GM20431 (cell line): ENCODE results near the gene SGK2.

Source experiments
- in situ Hi-C: fragments of 300-500 bp; cut with MseI, MboI; formaldehyde crosslinking; loops from one replicate; pipeline ENCODE4 v1.15.0; 2020; ENCODE audit warnings: low sequenced_read_pairs; ENCODE audit not compliant: unreplicated experiment

The SGK2 gene

DNA sequence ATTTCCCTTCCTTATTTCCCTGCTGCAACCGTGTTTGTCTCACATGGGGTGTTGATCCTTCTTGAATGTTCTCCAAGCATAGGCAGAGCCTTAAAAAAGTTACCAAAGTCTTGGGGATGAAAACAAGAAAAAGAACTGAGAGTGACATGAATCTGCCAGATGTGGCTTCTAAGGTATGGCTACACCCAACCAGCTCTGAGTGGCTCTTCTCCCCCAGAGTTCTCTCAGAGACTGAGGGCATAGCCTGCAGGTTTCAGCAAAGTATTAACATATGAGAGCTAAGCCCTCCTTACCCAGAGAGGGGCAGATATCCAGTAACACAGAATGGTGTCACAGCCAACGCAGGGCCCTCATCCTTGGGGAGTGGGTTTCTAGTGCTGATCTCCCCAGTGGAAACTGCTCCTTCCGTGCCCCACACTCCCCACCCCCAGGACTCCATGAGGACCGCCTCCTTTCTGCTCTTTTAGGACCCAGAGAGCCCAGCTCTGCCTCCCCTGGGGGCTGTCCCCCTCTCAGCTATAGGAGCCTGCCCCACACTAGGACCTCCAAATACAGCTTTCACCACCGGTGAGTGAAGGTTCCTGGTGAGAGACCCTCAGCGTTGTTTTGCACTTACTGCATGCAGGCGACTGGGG lies 23.3 kb upstream of the SGK2 start:
- in situ Hi-C loops, result loop anchor here (25.0 kb wide), 1 partner anchor 552 kb away; no protein-coding TSS in a partner anchor

GRCh38 chr20:43536041-43536816 lies 22.6 kb upstream of the SGK2 start:
- in situ Hi-C loops, result loop anchor here (25.0 kb wide), 1 partner anchor 551 kb away; no protein-coding TSS in a partner anchor

DNA sequence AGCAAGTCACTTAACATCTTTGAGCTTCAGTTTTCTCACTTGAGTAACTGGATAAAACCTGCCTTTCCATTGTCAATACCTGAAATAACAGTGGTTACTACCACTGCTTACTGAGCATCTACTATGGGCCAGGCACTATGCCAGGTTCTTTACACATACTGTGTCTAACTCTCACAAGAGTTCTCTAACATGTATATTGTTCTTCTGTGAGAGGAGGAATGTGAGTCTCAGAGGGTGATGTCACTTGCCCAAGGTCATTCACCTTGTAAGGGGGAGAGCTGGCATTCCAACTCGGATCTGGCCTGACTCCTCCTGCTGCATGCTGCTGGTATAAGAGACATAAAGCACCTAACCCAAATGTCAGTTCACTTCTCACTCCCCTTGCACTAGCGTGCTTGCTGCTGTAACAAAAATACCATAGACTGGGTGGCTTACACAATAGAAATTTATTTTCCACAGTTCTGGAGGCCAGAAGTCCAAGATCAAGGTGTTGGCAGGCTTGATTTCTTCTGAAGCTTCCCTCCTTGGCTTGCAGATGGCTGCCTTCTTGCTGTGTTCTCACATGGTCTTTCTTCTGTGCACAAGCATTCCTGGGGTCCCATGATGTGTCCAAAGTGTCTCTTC lies 21.9 kb upstream of the SGK2 start:
- in situ Hi-C loops, result loop anchor here (25.0 kb wide), 1 partner anchor 550 kb away; no protein-coding TSS in a partner anchor

DNA sequence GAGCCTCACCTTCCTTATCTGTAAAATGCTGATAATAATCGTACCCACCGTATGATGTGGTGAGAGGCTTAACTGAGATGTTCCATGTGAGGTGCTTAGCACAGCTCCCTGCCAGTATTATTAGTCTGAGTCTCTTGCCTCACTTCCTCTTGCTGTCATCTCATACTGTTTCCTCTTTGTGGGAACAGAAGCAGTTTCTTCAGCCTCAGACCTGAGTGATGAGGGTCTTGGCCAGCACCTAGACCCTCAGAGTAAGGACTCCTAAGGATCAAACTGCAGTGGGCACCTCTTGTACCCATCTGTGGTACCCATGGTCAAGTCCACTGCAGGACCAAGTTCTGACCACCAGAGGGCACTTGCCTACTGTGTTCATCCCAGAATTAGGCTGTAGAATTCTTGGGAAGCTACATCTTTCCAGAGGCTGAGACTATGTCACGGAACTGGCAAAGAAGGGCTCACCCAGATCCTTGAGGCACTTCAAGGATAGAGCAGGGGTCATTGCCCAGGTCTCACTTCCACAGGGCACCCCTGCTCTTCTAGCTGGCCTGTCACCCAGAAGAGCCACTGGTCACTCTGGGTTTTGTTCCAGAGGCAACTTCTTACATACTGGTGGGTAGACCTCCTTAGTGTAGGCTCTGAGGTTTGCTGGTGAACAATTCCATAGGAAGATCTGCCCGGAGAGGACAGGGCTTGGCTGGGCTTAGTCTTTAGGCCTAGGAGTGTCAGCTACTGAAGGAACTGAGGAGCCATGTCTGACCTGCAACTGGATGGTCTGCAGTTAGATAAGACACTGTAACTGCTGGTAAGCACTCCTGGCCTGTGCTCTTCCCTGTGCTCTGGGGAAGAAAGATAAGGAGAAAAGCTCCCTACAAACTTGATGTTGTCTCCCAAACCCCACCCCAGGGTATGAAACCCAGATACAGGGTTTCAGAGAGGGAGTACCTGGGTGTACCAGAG lies 20.6 kb upstream of the SGK2 start:
- in situ Hi-C loops, result loop anchor here (25.0 kb wide), 1 partner anchor 549 kb away; no protein-coding TSS in a partner anchor

GRCh38 chr20:43538878-43539700 lies 19.7 kb upstream of the SGK2 start:
- in situ Hi-C loops, result loop anchor here (25.0 kb wide), 1 partner anchor 548 kb away; no protein-coding TSS in a partner anchor

- in situ Hi-C loops, result loop anchor here (10.0 to 25.0 kb wide), 2 partner anchors 155 to 547 kb away; no protein-coding TSS in a partner anchor
These were observed 18.7 kb upstream of the SGK2 start for GRCh38 chr20:43539975-43540672.

DNA sequence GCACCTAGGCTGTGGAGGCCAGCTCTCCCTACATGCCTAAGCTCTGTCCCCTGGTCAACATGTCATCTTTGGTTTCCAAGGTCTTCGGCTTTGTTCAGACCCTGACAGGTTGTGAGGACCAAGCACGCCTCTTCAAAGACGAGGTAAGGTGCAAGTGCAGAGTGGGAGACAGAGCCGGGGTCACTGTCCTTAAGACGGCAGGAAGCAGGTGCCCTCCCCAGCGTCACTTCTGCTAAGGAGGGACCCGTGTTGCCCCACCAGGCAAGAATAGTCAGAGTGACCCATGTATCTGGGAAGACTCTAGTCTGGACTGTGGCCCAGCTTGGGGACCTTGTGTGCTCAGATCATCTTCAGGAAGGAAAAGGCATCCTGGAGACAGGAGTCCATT lies 18.2 kb upstream of the SGK2 start:
- in situ Hi-C loops, result loop anchor here (10.0 to 25.0 kb wide), 2 partner anchors 154 to 547 kb away; no protein-coding TSS in a partner anchor

GRCh38 chr20:43541214-43541613 lies 17.6 kb upstream of the SGK2 start:
- in situ Hi-C loops, result loop anchor here (10.0 to 25.0 kb wide), 2 partner anchors 154 to 546 kb away; no protein-coding TSS in a partner anchor

DNA sequence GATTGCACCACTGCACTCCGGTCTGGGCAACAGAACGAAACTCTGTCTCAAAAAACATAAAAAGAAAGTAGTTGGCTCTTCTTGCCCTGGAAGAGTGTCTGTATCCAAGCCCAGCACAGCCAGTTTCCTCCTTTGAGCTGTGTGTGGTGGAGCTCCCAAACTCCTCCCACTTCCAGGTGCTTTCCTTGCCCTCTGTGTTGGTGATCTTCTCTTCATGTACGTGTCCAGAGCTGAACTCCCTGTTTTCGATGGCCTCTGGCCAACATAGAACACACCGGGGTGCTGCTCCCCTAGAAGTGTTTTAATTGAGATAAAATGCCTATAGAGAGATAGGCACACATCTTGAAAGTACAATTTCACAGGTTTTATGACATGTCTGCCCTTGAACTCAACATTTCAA lies 16.7 kb upstream of the SGK2 start:
- in situ Hi-C loops, result loop anchor here (10.0 to 25.0 kb wide), 2 partner anchors 153 to 545 kb away; no protein-coding TSS in a partner anchor

DNA sequence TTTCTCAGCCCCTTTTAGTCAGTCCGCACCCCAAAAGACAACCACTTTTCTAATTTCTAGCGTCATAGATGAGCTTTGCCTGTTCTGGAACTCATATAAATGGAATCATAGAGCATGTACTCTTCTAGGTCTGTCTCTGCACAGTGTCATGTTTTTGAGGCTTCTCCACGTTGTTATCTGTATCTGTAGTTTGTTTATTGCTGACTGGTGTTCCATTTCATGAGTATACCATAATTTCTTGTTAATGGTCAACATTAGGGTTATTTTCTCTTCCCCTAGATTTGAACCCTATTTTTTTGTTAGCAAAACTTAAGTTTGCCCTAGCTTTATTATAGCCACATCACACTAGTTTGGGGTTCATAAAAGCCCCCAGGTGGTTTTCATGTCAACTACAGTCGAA lies 16.2 kb upstream of the SGK2 start:
- in situ Hi-C loops, result loop anchor here (10.0 to 25.0 kb wide), 2 partner anchors 152 to 545 kb away; no protein-coding TSS in a partner anchor

- in situ Hi-C loops, result loop anchor here (10.0 to 25.0 kb wide), 2 partner anchors 152 to 544 kb away; no protein-coding TSS in a partner anchor
These were observed 15.7 kb upstream of the SGK2 start for GRCh38 chr20:43543138-43543537.

DNA sequence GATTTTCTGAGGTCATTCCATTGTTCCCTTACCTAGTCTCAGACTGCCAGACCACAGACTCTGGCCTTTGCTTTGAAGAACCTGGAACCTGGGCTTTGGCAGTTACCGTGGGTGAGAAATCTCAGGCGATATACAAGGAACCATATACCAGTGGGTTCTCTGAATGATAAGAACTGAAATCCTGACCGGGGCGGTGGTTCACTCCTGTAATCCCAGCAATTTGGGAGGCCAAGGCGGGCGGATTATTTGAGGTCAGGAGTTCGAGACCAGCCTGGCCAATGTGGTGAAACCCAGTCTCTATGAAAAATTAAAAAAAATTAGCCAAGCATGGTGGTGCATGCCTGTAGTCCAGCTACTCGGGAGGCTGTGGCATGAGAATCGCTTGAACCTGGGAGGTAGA lies 14.3 kb upstream of the SGK2 start:
- in situ Hi-C loops, result loop anchor here (10.0 to 25.0 kb wide), 2 partner anchors 150 to 543 kb away; no protein-coding TSS in a partner anchor

DNA sequence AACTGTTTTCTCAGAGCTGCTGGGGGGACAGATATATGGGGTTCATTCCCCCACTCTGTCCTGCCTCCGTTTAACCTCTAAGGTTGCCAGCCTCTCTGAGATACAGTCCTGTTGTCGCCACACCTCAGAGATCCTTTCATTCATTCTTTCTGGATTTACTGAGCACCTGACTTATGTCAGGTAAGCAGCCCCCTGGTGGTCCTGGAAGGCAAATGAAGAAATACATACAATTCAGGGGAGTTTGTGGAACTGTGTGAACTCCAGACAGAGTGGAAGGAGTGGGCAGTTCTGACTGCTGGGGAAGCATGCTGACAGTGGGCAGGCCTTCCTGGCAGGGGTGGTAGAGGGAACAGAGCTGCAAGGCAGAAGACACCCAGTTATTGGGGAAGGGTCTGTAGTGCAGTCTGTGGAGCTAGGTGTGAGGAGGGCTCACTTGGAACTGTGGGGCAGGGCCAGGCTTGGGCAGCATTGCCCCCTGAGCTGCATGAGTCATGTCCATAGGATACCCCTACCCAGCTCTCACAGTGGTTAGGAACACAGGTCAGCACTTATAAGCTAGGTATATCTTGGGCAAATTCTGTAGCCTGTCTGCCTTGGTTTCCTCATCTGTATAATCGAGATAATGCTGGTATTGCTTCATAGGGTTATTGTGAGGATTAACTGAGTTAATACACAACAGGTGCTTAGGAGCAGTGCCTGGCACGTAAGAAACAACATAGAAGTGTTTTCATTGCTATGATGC lies 12.8 kb upstream of the SGK2 start:
- in situ Hi-C loops, result loop anchor here (10.0 to 25.0 kb wide), 2 partner anchors 149 to 541 kb away; no protein-coding TSS in a partner anchor

- in situ Hi-C loops, result loop anchor here (10.0 to 25.0 kb wide), 2 partner anchors 146 to 539 kb away; no protein-coding TSS in a partner anchor
These were observed 10.4 kb upstream of the SGK2 start for GRCh38 chr20:43548273-43548880.

GRCh38 chr20:43549416-43550065 lies 9.3 kb upstream of the SGK2 start:
- in situ Hi-C loops, result loop anchor here (10.0 to 25.0 kb wide), 2 partner anchors 145 to 538 kb away; no protein-coding TSS in a partner anchor

GRCh38 chr20:43550456-43550855 lies 8.4 kb upstream of the SGK2 start:
- in situ Hi-C loops, result no loop called here
